HuH-7 (cell line): ENCODE measurements around the gene RRP1B.
"Not testable (repeated sequence)": the region's sequence is repeated elsewhere in the genome, so short reads cannot be mapped to it uniquely, and the experiment has no call there.

Source experiments
- DNase-seq: peaks from one replicate; pipeline ENCODE4 v3.0.0; 2011; ENCODE audit warnings: low spot score

RRP1B gene, protein sequence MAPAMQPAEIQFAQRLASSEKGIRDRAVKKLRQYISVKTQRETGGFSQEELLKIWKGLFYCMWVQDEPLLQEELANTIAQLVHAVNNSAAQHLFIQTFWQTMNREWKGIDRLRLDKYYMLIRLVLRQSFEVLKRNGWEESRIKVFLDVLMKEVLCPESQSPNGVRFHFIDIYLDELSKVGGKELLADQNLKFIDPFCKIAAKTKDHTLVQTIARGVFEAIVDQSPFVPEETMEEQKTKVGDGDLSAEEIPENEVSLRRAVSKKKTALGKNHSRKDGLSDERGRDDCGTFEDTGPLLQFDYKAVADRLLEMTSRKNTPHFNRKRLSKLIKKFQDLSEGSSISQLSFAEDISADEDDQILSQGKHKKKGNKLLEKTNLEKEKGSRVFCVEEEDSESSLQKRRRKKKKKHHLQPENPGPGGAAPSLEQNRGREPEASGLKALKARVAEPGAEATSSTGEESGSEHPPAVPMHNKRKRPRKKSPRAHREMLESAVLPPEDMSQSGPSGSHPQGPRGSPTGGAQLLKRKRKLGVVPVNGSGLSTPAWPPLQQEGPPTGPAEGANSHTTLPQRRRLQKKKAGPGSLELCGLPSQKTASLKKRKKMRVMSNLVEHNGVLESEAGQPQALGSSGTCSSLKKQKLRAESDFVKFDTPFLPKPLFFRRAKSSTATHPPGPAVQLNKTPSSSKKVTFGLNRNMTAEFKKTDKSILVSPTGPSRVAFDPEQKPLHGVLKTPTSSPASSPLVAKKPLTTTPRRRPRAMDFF

DNA sequence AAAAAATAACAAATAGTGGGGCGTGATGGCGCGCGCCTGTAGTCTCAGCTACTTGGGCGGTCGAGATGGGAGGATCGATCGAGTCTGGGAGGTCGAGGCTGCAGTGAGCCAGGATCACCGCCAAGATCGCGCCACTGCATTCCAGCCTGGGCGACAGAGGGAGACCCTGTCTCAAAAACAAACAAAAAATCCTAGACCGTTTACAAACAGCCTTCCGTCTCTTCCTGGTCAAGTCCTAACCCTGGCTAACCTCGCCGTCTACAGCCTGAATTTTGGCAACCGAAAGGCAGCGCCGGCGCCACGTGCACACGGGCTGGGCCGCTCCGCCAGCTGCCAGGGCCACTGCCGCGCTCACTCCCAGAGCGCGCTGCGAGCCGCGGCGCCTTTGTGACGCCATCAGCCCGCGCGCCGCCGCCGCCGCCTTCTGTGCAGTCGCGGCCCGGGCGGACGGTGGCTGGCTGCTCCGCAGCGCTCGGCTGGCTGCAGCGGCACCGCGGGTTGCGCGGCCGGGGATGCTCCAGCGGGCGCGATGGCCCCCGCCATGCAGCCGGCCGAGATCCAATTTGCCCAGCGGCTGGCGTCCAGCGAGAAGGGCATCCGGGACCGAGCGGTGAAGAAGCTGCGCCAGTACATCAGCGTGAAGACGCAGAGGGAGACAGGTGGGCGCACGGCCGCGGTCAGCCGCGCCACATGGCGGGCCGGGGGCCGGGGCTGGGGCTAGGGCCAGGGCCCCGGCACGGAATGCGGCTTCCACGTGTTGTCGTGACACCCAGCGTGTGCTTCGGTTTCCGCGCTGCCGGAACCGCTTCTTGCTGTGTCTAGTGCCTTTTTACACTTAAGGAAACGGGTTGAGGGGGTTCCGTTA lies at the start of gene RRP1B, which contains the start of gene HSF2BP:
TSS of gene RRP1B (plus strand) at position 425 of the 865 bp plus-strand sequence. CDS start at position 530, 105 bp downstream.
TSS of gene HSF2BP (minus strand) at position 353 of the 865 bp plus-strand sequence. CDS start 1,392 bp downstream, outside the sequence.
- peak; percentile 79 for DNase-seq

DNA sequence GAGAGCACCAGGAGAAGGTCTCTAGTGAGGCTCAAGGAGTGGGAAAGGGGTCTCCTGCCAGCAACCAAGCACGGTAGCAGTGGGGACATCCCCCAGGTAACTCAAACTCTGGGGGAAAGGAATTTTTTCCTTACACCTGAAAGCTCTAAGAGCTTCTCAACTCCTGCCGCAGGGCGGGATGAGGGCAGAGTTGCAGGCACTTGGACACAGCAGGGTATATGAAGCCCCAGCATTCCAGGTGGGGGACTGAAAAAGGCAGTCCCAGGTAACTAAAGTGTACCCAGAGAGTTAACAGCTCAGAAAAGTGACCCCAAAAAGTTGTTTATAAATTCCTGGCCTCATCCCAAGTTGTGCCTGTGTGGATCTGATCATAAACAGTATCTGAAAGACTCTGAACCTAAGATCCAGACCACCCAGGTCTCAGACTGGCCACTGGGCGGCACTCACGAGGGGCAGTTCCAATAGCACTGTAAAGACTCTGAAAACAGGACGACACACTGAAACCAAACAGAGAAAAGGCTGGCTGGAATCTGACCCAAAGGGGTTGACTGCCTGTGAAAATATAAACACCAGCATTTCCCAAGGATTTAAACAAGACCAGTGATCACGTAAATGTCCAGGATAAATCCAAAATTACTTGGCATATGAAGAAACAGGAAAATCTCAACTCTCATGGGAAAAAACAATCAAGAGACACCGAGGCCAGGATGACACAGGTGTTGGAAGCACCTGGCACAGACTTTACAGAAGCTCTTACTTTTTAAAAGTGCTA lies 47.6 kb upstream of the RRP1B start:
- DNase-seq: peak; percentile 56

DNA sequence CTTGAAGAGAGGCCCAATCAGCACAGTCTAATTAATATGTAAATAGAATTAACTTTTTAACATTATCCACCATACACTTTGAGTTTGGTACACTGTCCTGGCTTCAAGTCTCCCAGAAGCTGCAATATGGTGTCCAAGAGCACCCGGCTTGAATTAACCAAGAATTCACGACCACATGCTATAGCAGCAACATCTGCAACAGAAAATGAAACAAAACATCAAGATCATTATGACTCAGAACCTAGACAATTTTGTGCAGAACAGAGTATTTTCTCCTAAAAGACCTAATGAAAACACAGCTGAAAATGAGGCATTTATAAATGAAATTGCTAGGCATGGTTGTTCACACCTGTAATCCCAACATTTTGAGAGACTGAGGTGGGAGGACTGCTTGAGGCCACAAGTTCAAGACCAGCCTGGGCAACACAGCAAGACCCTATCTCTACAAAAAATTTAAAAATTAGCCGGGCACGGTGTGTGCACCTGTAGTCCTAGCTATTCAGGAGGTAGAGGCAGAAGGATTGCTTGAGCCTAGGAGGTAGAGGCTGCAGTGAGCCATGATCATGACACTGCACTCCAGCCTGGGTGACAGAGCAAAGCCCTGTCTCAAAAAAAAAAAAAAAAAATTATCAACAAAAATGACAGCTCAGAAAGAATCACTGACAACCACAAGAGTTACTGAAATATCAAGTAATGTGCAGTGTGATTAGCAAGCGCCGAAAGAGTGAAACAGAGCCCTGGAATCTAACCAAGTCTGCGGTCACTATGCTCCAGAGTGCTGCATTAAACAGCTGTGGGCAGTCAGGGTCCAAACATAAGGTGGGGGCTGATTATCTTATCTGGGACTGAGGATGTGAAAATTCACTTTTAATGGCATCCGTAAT lies 45.4 kb upstream of the RRP1B start:
- no peak for DNase-seq

DNA sequence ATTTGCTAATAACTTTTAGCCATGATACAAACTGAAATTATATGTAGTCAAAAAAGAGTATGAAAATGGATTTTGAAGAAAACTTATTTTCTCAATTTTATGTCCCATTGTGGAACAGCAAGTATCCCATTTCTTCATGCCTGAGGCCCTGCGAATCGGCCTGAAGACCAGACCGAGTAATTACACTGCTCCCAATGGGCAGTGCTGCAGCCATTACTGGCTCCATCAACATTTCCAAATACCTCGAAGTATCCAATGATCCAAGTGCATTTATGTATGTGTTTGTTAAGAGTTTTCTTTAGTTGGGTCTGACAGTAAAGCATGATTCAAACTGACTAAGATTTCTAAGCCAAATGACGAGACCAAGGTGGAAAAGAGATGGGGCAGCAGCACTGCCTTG lies 44.5 kb upstream of the RRP1B start:
- DNase-seq: no peak

DNA sequence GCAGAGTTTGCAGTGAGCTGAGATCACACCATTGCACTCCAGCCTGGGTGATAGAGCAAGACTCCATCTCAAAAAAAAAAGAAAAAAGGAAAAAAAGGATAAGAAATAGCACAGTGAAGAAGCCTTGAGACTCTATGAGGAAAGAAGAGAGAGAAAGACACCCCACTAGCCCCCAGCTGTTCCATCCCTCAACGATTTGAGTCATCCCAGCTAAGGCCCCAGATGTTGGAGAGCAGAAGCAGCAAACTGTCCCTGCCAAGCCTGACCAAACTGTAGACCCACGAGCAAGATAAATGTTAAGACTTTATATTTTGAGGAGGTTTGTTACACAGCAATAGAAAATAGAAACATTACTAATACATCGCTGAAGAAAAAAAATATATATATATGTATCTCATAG lies 42.5 kb upstream of the RRP1B start:
- DNase-seq: not testable (repeated sequence)

DNA sequence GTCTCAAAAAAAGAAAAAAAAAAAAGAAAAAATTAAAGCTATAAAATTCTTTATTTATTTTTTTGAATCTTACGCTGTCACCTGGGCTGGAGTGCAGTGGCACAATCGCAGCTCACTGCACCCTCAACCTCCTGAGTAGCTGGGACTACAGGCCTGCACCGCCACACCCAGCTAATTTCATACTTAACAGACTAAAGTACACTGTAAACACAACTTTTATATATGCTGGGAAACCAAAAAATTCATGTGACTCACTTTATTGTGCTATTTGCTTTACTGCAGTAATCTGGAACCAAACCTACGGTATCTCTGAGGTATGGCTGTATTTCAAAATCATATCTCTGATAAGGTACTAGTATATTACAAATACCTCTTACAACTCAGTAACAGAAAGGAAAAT lies 40.4 kb upstream of the RRP1B start:
- DNase-seq: no peak

DNA sequence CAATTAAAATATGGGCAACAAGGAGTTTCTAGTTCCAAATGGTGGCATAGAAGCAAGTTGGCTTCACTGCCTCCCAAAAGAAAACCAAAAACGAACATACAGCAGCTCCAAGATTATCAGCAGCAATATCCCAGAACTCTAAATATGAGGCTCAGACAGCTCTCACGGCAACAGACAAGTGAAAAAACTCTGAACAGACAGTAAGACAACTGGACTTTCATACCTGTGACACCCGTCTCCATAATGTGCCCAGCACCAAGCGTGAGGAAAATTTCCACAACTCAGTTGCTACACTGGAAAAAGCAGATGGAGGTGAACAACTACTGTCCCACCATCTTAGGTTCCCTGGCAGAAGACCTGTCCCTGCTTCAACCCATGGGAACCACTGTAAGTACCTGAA lies 40.0 kb upstream of the RRP1B start:
- DNase-seq: no peak

DNA sequence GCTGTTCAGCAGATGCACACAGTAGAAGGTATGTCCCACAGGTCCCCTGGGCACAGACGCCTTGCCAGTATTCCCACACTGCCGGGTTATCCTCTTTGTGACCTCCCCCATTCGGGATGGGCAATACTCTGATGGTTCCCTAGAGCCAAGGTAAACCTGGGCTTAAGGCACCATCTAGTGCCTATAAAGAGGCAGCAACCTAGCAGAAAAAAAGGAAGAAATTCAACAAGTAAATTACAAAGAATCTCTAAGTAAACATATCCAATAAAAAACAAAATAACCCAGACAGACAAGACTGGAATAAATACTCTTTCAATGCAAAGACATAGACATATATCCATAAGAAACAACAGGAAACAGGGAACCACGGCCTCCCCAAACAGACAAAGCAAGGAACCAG lies 39.5 kb upstream of the RRP1B start:
- no peak for DNase-seq

DNA sequence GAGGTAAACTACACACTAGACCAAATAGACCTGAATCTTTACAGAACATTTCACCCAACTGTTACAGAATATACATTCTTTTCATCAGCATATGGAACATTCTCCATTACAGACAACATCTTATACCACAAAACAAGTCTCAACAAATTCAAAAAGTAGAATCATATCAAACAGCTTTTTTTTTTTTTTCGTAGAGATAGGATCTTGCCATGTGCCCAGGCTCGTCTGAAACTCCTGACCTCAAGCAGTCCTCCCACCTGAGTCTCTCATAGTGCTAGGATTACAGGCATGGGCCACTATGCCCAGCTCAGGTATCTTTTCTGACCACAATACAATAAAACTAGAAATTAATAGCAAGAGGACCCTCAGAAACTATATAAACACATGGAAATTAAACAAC lies 36.6 kb upstream of the RRP1B start:
- no peak for DNase-seq

DNA sequence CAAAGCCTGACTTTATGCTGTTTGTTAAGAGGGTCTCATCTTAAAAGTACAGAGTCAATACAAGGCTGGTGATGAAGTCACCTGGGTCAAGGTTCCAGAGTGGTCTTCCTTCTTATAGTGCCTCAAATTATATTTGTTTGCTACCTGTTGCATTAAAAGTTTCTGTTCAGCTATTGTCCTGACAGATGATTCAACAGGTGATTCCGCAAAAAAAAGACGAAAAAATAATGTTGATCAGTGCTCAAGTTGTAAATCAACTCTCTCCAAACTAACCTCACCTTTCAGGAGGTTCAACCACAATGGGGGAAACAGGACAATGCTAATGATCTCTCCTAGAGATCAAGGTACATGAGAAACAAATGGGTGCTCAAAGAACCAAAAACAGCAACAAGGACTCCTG lies 35.8 kb upstream of the RRP1B start:
- DNase-seq: no peak

DNA sequence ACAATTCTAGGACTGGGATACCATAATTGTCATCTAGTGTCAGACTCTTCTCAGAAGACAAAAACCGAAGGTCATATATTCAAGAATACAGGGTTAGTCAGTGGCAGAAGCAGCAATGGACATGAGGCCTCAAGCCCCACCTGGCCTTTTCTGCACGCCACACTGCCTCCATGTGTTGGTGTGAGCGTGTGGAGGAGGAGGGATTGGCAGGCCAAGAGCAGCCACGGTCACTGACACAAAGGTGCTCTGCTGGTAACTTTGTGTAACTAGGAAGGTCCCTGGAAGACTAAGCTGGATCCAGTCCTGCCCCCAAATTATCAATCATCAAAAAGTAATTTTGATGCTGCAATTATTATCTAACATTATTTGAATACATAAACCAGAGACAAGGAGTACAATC lies 35.0 kb upstream of the RRP1B start:
- DNase-seq: no peak

DNA sequence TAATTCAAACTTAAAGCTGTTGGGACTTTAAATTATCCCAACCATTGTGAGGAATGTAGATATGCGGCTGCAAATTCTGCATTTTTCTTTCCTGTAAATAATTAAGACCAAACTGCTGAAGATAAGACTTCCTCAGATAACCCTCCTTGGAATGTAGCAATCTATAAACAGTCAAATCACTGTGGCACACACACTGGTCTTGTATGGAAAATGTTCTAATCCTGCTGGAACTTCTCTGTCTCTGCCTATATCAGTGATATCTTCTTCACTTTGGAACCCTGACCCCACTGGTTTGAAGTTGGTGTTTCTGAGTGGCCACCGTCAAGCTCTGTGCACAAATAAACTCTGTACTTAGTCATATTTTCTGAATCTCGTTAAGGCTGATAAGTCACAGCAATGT lies 33.0 kb upstream of the RRP1B start:
- no peak for DNase-seq

DNA sequence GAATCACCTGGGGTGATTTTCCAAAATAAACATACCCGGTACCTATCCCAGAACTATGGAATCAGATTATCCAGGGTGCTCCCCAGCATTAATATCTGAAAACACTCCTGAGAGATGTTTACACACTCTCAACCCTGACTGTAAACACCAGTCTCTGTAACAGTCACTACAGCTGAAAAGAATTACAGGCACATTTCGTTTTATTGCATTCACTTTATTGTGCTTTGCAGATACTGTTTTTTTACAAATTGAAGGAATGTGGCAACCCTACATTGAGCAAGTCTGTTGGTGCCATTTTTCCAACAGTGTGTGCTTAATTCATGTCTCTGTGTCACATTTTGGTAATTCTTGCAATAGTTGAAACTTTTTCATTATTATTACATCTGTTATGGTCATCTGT lies 31.8 kb upstream of the RRP1B start:
- DNase-seq: no peak

DNA sequence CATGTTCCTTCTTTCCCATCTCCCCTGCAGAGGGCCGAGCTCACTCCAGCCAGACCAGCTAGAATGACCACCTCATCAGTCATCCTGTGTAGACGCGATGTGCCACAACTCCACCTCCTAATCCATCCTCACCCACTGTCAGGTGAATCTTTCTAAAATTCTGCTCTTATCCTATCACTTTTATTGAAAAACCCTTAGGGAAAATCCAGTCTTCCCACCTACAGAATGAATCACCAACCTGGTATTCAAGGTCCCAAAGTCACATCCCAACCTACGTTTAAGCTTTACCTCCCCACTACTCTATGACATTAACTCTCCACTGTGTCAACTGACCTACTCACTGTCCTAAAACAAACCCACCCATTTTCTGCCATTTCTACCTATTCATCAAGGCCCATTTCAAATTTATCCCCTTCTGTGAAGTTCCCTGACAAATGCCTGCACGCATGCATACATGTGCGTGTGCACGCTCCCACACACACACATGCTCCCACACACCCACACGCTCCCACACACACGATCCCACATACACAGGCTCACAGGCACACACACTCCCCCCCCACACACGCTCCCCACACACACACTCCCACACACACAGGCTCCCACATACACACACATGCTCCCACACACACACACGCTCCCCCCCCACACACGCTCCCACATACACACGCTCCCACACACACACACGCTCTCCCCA lies 27.8 kb upstream of the RRP1B start:
- DNase-seq: no peak

DNA sequence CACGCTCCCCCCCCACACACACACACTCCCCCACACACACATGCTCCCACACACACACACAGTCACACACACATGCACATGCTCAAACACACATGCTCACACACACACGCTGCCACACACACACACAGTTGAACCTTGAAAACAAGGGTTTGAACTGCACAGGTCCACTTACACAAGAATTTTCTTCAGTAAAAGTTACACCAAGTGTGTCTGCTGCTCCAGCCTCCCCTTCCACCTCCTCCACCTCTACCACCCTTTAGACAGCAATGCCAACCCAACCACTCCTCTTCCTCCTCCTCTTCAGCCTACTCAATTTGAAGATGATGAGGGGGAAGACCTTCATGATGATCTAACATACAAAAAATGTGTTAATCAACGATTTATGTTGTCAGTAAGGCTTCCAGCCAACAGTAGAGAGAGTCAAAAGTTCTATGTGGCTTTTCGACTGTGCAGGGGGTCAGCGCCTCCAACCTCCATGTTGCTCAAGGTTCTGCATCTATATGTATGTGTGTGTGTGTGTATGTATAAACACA lies 26.9 kb upstream of the RRP1B start:
- DNase-seq: no peak

DNA sequence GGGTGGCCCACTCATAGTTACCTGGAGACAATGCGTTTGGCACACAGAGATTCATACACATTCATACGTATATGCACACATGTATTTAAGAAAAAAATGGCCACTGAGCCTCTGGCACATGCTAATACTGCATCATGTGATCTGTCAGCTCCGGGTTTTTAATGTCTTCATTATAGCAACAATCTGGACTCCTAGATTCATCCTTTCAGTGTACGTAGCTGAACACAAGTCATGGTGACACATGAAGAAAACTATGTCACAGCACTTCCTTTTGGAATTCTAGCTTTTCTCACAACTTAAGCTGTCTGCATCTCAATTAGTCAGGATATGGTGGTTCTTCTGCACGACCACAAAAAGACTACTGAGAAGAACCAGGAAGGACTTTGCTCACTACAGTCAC lies 24.7 kb upstream of the RRP1B start:
- DNase-seq: no peak

DNA sequence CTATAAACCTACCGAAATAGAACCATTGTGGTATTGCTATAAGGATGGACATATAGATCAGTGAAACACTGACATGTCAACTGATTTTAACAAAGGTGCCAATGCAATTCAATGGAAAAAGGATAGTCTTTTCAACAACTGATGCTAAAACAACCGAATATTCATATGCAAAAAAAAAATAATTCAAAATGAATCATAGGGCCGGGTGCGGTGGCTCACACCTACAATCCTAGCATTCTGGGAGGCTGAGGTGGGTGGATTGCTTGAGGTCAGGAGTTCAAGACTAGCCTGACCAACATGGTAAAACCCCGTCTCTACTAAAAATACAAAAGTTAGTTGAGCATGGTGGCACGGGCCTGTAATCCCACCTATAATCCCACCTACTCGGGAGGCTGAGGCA lies 23.9 kb upstream of the RRP1B start:
- no peak for DNase-seq

DNA sequence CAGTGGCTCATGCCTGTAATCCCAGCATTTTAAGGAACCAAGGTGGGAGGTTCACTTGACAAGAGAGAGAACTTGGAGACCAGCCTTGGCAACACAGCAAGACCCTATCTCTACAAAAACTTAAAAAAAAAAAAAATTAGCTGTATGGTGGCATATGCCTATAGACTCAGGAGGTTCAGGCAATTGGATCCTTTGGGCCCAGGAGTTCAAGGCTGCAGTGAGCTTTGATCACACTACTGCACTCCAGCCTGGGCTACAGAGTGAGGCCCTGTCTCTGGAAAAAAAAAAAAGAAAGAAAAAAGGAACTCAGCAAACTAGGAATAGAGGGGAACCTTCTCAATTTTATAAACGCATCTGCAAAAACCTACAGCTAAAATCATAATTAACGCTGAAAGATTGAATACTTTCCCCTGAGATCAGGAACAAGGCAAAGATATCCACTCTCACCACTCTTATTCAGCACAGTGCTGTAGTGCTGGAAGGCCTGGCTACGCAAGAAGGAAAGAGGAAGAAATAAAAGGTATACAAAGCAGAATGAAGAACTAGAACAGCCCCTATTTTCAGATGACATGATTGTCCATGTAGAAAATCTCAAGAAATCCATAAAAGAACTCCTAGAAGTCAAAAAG lies 21.7 kb upstream of the RRP1B start:
- DNase-seq: no peak
